HL-60 (cell line): ENCODE data around the gene HPGDS.

Experiments used
- DNase-seq, 2 experiments: peaks; one replicate each; pipeline ENCODE4 v3.0.0-alpha.2; 2010 to 2020; ENCODE audit warnings: low read depth in 1 of 2, low spot score in 1 of 2
- H3K27ac ChIP-seq: fragments of 250-450 bp; sonication (Bioruptor Pico); replicated peaks from 2 replicates; pipeline ENCODE4 v1.5.1; 2020; ENCODE audit warnings: mild to moderate bottlenecking, moderate library complexity
- H3K27me3 ChIP-seq: fragments of 250-450 bp; sonication (Bioruptor Pico); 2 replicates; pipeline ENCODE4 v1.5.1; 2021; ENCODE audit warnings: mild to moderate bottlenecking, moderate library complexity; ENCODE audit not compliant: insufficient read depth, poor library complexity, severe bottlenecking
- H3K4me3 ChIP-seq: replicated peaks from 2 replicates; pipeline ENCODE4 v1.5.1; 2011; ENCODE audit warnings: mild to moderate bottlenecking, control low read depth, low read length; ENCODE audit not compliant: insufficient read depth
- CTCF ChIP-seq: IDR thresholded peaks from one replicate; pipeline ENCODE4 v1.5.1; 2011; ENCODE audit warnings: low read length, control low read depth, inconsistent platforms; ENCODE audit not compliant: insufficient read depth
- GABPA ChIP-seq: IDR thresholded peaks from 2 replicates; pipeline ENCODE4 v1.6.1; 2012; ENCODE audit warnings: low read depth
- POLR2AphosphoS5 ChIP-seq: IDR thresholded peaks from 2 replicates; pipeline ENCODE4 v1.6.1; 2012; ENCODE audit warnings: low read depth
- SPI1 ChIP-seq: IDR thresholded peaks from 2 replicates; pipeline ENCODE4 v1.6.1; 2012; ENCODE audit warnings: low read depth, mild to moderate bottlenecking, borderline replicate concordance
- TF ChIP-seq, protein P1 (sequence below): IDR thresholded peaks from 2 replicates; pipeline ENCODE4 v1.6.1; 2012; ENCODE audit warnings: low read depth; ENCODE audit not compliant: insufficient replicate concordance

Gene HPGDS

DNA sequence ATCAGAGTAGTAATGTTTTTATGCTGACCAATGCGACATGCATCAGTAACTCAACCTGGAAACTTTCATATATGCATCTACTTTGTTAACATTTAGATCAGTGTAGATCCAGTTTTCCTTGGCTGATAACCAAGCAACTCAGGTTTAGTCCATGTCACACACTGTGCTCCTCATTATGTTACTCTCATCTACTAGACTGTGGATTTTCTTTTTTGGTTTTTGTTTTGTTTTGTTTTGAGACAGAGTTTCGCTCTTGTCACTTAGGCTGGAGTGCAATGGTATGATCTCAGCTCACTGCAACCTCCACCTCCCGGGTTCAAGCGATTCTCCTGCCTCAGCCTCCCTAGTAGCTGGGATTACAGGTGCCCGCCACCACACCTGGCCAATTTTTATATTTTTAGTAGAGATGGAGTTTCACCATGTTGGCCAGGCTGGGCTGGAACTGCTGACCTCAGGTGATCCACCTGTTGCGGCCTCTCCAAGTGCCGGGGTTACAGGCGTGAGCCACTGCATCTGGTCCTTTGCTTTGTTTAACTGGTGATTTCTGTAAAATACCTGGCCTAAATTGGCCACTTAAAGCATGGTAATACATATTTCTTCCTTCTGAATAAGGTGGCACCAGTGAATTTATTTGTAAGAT, 86.4 kb downstream of the HPGDS start:
- no peak overlapping the region for H3K27ac ChIP-seq
- DNase-seq: no peak
- no peaks in the 10 kb centered on the region for H3K27me3 ChIP-seq
- no peak overlapping the region for H3K4me3 ChIP-seq
- no peak for TF ChIP-seq POLR2AphosphoS5
- TF ChIP-seq CTCF: no peak
- no peak for TF ChIP-seq GABPA
- no peak for TF ChIP-seq SPI1
- TF ChIP-seq, protein P1, sequence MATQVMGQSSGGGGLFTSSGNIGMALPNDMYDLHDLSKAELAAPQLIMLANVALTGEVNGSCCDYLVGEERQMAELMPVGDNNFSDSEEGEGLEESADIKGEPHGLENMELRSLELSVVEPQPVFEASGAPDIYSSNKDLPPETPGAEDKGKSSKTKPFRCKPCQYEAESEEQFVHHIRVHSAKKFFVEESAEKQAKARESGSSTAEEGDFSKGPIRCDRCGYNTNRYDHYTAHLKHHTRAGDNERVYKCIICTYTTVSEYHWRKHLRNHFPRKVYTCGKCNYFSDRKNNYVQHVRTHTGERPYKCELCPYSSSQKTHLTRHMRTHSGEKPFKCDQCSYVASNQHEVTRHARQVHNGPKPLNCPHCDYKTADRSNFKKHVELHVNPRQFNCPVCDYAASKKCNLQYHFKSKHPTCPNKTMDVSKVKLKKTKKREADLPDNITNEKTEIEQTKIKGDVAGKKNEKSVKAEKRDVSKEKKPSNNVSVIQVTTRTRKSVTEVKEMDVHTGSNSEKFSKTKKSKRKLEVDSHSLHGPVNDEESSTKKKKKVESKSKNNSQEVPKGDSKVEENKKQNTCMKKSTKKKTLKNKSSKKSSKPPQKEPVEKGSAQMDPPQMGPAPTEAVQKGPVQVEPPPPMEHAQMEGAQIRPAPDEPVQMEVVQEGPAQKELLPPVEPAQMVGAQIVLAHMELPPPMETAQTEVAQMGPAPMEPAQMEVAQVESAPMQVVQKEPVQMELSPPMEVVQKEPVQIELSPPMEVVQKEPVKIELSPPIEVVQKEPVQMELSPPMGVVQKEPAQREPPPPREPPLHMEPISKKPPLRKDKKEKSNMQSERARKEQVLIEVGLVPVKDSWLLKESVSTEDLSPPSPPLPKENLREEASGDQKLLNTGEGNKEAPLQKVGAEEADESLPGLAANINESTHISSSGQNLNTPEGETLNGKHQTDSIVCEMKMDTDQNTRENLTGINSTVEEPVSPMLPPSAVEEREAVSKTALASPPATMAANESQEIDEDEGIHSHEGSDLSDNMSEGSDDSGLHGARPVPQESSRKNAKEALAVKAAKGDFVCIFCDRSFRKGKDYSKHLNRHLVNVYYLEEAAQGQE: no peak

DNA sequence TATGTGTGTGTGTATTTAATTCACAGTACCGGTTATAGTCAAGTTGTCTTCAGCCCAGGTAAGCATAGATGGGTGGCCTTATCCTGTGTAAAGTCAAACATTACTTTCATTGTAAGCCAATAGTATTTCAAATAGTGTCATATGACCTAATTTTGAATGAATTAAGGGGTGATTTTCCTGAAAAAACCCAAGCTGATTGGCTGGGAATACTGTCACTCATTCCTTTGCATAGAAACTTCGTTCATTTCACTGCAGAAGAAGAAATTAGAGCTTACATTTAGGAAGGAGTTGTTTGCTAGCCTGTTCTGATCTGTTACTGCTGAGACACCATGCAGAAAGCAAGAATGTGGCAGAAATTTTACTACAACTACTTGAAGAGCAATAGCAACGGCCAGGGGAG, 89.6 kb downstream of the HPGDS start:
- Histone ChIP-seq H3K27ac (no peak overlapping the region), H3K4me3 (no peak overlapping the region), H3K27me3 (no peaks in the 10 kb centered on the region)
- DNase-seq: no peak
- TF ChIP-seq, protein P1: no peak

- DNase-seq: no peak
- no peak overlapping the region for H3K27ac ChIP-seq
- no peaks in the 10 kb centered on the region for H3K27me3 ChIP-seq
- TF ChIP-seq GABPA (no peak), SPI1 (no peak), CTCF (no peak)
- TF ChIP-seq, protein P1: no peak
- no peak overlapping the region for H3K4me3 ChIP-seq
Observed at GRCh38 chr4:94251094-94251493, 91.5 kb downstream of the HPGDS start.
